ENCODE data around the gene NT5C2. TPM values are rescaled to one million over a fixed set of nuclear protein-coding genes. Genes with fewer than 3 reads are reported as not detected.
"Not testable (repeated sequence)": the region's sequence is repeated elsewhere in the genome, so short reads cannot be mapped to it uniquely, and the experiment has no call there.

NT5C2 gene
- total RNA-seq, 1 donor from 2014 or later = 21.3 TPM

DNA sequence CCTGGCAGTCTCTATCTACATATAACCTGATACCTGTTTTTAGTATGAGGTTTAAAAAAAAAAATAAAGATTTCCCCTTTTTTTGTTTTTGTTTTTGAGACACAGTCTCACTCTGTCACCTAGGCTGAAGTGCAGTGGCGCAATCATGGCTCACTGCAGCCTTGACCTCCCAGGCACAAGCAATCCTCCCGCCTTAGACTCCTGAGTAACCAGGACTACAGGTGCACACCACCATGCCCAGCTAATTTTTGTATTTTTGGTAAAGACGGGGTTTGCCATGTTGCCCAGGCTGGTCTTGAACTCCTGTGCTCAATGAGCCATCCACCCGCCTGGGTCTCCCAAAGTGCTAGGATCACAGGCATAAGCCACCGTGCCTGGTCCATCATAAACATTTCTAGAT, 25.5 kb downstream of the NT5C2 start:
- DNase-seq (ENCODE audit: low spot score); ATAC-seq: not testable (repeated sequence)

DNA sequence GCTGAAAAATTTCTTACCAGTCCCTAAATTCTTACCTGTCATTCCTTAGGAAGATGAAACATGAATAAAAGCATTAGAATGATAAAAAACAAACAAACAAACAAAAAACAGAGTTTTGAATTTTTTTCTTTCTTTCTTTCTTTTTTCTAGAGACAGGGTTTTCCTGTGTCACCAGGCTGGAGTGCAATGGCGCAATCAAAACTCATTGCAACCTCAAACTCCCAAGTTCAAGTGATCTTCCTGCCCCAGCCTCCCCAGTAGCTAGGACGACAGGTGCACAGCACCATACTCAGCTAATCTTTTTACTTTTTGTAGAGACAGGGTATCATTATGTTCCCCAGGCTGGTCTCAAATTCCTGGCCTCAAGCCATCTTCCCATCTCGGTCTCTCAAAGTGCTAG, 26.5 kb downstream of the NT5C2 start:
- DNase-seq (ENCODE audit: low spot score) = no peak
- no peak for ATAC-seq

DNA sequence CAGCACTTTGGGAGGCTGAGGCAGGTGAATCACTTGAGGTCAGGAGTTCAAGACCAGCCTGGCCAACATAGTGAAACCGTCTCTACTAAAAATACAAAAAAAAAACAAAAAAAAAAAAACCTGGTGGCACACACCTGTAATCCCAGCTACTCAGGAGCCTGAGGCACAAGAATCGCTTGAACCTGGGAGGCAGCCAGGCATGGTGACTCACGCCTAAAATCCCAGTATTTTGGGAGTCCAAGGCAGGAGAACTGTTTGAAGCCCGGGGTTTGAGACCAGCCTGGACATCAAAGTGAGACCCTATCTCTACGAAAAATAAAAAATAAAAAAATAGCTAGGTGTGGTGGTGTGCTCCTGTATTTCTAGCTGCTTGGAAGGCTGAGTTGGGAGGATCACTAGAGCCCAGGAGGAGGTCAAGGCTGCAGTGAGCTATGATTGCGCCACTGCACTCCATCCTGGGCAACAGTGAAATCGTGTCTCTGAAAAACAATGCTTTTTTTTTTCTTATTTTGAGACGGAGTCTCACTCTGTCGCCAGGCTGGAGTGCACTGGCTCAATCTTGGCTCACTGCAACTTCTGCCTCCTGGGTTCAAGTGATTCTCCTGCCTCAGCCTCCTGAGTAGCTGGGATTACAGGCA, 29.2 kb downstream of the NT5C2 start:
- DNase-seq (ENCODE audit: low spot score); ATAC-seq: not testable (repeated sequence)

DNA sequence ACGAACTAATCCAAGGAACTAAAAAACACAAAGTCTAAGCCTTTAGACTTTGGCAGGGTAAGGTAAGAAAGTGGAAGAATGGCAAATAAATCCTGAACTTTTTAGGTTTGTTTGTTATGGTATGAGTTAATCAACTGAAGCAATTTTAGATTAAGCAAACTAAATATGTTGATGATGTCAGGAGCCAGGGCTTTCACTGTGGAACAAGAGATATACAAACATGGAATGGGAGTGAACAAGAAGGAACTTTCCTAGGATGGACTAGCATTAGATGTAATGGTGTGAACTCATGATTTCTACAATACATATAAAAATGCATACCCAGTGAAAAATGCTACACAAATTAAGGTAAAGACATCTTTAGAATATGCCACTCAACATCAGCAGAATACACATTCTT, 35.8 kb downstream of the NT5C2 start:
- no peak for ATAC-seq
- no peak for DNase-seq (ENCODE audit: low spot score)

DNA sequence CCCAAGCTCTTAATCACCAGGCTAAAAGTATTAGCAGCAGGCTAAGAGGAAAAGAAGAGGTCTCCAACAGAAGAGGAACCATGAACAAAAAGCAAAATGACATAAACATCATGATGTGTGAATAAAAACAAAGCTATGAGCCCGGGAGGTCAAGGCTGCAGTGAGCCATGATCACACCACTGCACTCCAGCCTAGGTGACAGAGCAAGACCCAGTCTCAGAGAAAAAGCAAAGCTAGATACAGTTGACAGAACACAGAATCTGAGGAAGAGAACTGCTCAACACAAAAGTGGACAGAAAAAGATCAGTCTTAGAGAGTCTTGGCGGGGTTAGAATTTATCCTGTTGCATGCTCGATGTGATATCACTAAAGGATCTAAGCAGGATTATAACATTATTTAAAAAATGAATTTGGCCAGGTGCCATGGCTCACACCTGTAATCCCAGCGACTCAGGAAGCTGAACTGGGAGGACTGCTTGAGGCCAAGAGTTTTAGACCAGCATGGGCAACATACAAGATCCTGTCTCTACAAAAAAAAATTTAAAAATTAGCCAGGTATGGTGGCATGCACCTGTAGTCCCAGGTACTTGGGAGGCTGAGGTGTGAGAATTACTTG, 37.5 kb downstream of the NT5C2 start:
- no peak for DNase-seq (ENCODE audit: low spot score)
- ATAC-seq = no peak

DNA sequence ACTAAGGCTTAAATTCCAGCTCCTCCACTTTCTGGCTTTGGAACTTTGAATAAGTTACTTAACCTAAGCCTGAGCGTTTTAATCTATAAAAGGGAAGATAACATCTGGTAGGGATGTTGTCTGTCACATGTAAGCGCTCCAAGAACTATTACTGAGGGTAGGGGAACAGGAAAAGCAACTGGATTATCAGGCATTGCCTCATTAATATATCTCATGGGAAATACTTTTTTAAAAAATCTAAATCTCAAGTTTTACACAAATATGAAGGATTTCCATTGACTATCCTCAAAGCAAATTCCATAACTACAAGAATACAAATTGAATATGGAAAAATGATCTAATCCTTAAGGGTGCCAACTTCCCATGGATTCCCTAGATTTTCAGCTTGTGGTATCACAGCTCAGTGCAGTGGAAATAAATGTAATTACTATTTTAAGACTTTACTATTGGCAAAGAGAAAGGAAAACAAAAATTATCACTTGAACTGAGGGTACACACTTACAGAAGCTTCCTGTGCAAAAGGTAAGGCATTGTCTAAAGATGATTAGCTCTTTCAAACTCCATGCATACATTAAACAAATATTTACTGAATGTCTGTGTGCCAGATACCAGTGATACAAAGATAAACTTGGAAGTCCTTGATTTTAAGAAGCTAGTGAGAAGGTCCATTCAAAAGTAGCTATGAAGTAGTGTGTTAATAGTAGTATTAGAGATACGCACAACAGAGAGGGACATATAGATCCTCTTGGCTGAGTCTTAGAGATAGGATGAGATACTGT, 38.4 kb downstream of the NT5C2 start:
- ATAC-seq = peak; percentile 23

DNA sequence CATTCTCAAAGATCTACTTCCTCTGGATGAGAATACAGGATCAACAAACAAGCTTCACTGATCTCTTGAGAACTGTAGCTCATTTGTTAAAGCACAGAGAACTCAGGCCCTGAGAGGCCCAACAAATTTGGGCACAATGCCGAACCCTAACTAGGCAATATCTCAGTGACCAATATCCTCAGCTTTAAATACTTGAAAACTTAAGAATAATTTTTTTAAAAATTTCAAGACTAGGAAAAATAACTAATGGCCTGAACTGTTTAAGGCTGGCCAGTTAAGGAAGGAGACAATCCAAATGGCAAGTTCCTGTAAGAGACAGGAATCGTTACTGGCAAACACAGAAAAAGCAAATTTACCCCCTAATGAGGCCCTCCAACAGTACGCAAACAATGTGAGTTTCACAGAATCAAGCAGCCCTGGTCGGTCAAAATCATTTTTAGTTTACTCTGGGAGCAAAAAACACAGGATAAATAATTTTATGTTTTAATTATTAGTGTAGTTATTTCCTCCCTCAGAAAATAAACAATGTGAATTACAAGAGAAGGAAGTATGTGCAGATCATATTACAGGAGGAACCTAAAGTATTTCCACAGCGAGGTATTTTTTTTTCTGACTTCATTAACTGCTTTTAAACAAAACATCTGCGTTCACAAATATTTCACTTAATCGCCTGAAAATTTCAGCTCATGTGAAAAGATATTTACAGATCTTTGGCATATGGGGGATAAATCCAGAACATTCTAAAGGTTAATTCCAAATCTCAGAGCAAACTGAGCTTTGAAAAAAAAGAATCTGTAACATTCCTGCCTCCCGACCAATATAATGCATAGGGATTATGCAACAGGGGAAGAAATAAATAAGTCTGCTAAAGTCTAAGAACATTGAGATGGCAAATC, 39.5 kb downstream of the NT5C2 start:
- peak; percentile 22 for ATAC-seq

More for the DNA sequence above, 38.4 kb downstream of the NT5C2 start:
- no peak for DNase-seq (ENCODE audit: low spot score)

DNA sequence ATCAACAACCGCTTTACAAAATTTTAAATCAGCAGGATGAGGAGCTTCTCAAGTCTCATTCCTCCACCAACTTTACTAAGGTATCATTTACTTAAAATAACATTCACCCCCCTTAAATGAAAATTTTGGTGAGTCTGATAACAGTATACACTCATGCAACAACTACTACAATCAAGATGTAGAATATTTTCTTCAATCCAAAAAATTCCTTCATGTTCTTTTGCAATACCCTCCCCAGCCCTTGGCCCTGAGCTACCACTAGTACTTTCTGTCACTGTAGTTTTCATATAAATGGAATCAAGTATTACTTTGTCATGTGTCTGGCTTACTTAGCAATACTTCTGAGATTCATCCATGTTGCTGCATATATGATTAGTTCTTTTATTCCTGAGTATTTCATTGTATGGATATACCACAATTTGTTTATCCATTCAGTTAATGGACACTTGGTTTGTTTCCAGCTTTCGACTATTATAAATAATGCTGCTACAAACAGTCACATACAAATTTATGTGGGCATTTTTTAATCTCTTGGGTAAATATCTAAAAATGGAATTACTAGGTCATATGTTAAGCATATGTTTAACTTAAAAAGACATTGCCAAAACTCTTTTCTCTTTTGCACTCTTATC, 43.0 kb downstream of the NT5C2 start:
- no peak for DNase-seq (ENCODE audit: low spot score)
- no peak for ATAC-seq

More for the DNA sequence above, 39.5 kb downstream of the NT5C2 start:
- no peak for DNase-seq (ENCODE audit: low spot score)

DNA sequence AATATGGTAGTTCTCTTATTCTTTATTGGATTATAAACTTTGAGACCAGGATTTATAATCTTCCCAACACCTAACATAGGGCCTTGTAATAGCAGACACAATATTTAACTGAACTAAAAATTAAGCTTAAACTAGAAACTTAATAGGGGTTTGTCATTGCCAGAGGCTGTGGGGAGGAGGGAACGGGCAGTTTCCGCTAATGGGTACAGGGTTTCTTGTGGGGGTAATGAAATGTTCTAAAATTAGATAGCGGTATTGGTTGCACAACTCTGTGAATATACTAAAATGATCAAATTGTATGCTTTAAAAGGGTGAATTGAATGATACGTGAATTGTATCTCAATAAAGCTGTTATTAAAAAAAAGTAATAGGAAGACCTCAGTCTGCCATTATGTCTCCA, 45.4 kb downstream of the NT5C2 start:
- DNase-seq (ENCODE audit: low spot score) (no peak), ATAC-seq (no peak)

DNA sequence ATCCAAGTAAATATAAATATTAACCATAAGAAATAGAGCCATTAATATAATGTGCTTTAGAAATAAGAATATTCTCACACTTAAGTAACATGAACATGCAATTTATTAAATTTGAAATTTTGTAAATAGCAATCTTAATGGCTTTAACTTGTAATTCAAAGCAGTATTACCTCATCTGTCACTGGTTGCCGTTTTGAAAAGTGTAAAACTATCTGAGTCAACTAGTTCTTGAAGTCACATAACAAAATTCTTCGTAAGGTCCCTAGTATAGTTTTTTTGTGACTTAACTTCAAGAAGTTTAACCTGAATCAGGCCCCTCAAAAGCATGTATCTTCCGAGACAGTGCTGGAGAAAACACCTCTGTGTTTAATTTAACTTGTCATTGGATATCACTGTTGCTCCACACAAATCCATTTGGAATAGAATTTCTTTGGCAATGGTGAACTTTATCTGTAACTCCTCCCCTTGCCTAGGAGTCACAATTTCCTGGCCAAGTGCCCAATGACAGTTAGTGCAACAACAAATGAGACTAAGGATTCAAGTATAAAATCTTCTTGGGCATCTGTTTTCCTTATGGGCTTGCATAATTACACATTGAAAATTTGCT, 47.1 kb downstream of the NT5C2 start:
- peak; percentile 85 for ATAC-seq
- DNase-seq (ENCODE audit: low spot score) = peak; percentile 87

DNA sequence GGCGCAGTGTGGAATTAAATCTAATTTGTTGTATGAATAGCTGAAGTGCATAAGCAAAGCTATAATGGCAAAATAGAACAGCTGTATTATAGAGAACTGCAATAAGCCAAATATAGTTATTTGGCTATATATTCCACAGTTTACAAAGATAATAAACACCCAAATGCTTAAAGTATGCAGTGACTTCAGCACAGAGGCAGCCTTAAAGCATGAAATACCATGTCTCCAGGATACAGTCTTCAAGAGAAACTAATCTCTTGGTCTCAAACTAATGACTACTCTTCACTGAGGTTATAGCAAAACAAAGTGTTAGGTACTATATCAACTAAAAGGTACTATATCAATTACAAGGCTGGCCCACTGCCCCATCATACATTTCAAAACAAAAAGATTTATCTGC, 48.0 kb downstream of the NT5C2 start:
- no peak for DNase-seq (ENCODE audit: low spot score)
- ATAC-seq = peak; percentile 19

DNA sequence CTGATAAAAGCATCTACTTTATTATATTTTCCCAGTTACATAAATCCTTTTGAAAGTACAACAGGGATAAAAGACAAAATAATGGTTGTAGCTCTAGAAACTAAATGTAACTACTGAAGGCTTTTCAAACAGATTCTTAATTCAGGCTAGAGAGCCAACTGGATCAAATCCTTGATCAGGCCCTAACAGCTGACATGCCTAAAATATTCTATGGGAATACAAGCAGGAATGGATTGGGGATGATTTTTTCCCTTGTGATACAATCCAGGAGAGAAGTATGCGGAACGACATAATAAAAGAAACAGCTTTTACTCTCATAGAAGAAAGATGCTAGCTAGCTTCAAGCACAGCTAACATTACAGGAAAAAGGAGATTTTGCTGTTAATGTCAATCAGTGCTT, 49.0 kb downstream of the NT5C2 start:
- ATAC-seq (no peak), DNase-seq (ENCODE audit: low spot score) (no peak)

DNA sequence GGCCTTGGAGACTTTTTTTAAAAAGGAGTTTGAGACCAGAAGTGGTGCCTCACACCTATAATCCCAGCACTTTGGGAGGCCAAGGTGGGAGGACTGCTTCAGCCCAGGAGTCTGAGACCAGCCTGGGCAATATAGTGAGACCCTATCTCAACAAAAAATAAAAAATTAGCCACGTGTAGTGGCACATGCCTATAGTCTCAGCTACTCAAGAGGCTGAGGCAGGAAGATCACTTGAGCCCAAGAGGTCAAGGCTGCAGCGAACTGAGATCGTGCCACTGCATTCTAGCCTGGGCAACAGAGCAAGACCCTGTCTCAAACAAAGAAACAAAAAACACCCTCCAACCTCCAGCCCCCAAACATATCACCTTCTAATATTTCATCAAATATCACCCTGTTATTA, 49.4 kb downstream of the NT5C2 start:
- not testable (repeated sequence) for ATAC-seq; DNase-seq (ENCODE audit: low spot score)

DNA sequence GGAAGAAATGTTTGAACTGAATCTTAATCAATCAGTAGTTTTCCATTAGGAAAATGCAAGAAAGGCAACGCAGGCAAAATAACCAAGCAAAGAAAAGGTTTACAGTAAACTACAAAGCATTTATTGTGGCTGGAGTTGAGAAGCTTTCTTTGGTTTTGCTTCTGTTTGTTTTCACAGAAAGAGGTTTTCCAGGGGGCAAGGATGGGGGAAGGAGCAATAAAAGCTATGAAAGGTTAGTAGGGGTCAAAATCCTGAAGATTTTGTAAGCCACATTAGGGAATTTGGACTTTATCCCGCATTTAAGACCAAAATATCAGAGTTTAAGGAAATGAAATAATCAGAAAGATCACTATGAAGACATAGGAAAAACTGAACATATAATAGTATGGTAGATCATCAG, 51.1 kb downstream of the NT5C2 start:
- ATAC-seq = no peak

DNA sequence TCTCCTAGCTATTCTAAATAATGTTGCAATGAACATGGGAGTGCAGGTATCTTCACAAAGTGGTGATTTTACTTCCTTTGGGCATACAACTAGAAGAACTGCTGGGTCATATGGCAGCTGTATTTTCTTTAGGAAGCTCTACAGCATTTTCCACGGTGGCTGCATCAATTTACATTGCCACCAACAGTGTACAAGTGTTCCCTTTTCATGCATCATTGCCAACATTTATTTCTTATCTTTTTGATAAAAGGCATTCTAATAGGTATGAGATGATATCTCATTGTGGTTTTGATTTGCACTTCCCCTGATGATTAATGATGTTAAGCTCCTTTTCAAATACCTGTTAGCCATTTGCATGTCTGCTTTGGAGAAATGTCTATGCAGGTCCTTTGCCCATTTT, 52.6 kb downstream of the NT5C2 start:
- no peak for ATAC-seq
- DNase-seq (ENCODE audit: low spot score) = no peak

More for the DNA sequence above, 51.1 kb downstream of the NT5C2 start:
- no peak for DNase-seq (ENCODE audit: low spot score)

DNA sequence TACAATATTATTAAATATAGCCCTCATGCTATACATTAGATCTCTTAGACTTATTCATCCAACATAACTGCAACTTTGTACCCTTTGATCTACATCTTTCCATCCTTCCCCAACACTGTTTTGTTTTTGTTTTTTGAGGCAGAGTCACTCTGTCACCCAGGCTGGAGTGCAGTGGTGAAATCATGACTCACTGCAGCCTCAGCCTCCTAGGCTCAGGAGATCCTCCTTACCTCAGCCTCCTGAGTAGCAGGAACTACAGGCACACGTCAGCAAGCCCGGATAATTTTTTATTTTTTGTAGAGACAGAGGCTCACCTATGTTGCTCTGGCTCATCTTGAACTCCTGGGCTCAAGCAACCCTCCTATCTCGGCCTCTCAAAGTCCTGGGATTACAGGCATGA, 53.3 kb downstream of the NT5C2 start:
- DNase-seq (ENCODE audit: low spot score) (no peak), ATAC-seq (no peak)

DNA sequence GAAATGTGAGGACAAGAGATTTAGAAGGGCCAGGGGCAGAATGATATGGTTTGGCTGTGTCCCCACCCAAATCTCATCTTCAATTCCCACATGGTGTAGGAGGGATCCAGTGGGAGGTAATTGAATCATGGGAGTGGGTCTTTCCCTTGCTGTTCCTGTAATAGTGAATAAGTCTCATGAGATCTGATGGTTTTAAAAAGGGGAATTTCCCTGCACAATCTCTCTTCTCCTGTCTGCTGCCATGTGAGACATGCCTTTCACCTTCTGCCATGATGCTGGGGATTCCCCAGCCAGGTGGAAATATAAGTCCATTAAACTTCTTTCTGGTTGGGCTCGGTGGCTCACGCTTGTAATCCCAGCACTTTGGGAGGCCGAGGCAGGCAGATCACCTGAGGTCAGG, 57.9 kb downstream of the NT5C2 start:
- ATAC-seq; DNase-seq (ENCODE audit: low spot score): not testable (repeated sequence)

DNA sequence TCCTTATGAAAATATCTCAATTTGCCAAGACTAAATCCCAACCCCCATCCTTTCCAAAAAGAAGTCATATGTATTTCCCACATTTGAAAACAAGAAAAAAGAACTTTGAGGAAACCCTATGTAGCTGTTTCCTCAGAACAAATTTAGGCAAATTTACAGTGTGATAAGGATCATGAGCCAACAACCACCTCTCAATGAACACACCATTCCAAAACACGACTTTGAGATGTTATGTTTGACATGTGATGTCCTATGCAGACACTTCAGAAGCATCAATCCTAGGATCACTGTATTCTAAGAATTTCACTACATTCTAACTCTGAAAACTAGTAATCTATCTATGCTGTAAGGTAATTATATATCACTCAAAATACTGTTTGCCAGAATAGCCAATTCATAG, 62.2 kb downstream of the NT5C2 start:
- no peak for ATAC-seq

DNA sequence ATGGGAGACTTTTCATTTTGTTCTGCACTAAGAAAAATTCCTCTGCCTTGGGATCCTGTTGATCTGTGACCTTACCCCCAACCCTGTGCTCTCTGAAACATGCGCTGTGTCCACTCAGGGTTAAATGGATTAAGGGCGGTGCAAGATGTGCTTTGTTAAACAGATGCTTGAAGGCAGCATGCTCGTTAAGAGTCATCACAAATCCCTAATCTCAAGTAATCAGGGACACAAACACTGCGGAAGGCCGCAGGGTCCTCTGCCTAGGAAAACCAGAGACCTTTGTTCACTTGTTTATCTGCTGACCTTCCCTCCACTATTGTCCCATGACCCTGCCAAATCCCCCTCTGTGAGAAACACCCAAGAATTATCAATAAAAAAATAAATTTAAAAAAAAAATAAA, 62.9 kb downstream of the NT5C2 start:
- not testable (repeated sequence) for DNase-seq (ENCODE audit: low spot score); ATAC-seq

More for the DNA sequence above, 62.2 kb downstream of the NT5C2 start:
- no peak for DNase-seq (ENCODE audit: low spot score)

DNA sequence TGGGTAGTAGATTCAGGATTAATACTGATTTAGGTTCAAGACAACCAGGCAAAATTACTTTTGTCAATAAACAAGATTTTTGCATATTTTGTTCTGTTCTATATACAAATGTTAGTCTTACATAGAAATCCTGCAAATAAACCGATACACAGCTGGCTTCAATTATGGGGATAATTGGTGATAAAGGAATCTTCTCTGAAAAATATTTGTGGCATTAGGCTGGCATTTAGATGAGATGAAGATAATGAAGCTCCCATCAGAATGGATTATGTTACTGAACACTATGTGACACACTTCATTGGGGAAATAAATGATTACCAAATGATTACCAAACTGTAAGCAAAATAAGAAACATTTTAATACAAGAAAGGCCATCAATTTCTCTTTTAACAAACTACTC, 65.8 kb downstream of the NT5C2 start:
- ATAC-seq (no peak), DNase-seq (ENCODE audit: low spot score) (no peak)

All from left lobe of liver (tissue), 2 donors.